ENCODE results near the gene KY.
"Not testable (repeated sequence)": the region's sequence is repeated elsewhere in the genome, so short reads cannot be mapped to it uniquely, and the experiment has no call there.

KY gene

GRCh38 chr3:134598763-134599545 lies 51.9 kb downstream of the KY start:
- DNase-seq = no peak

GRCh38 chr3:134597390-134597970 lies 53.3 kb downstream of the KY start:
- no peak for DNase-seq

- not testable (repeated sequence) for DNase-seq
Observed at GRCh38 chr3:134594986-134595385, 55.8 kb downstream of the KY start.

- no peak for DNase-seq
Observed at GRCh38 chr3:134594331-134594741, 56.5 kb downstream of the KY start.

- no peak for DNase-seq
Observed at GRCh38 chr3:134592806-134593205, 58.0 kb downstream of the KY start.

- no peak for DNase-seq
Observed at GRCh38 chr3:134590766-134591165, 60.1 kb downstream of the KY start.

GRCh38 chr3:134579141-134579665 lies 71.6 kb downstream of the KY start:
- no peak for DNase-seq

GRCh38 chr3:134576831-134577230 lies 74.0 kb downstream of the KY start:
- no peak for DNase-seq

- DNase-seq = no peak
Observed at GRCh38 chr3:134576426-134576825, 74.4 kb downstream of the KY start.

GRCh38 chr3:134569899-134570298 lies 80.9 kb downstream of the KY start:
- not testable (repeated sequence) for DNase-seq

- DNase-seq = no peak
Observed at GRCh38 chr3:134568790-134569189, 82.0 kb downstream of the KY start.

- no peak for DNase-seq
Observed at GRCh38 chr3:134567605-134568004, 83.2 kb downstream of the KY start.

- no peak for DNase-seq
Observed at GRCh38 chr3:134564991-134565390, 85.8 kb downstream of the KY start.

GRCh38 chr3:134563601-134564000 lies 87.2 kb downstream of the KY start:
- DNase-seq = no peak

- no peak for DNase-seq
Observed at GRCh38 chr3:134562055-134562454, 88.8 kb downstream of the KY start.

- no peak for DNase-seq
Observed at GRCh38 chr3:134559591-134559990, 91.2 kb downstream of the KY start.

All from stimulated activated CD4-positive, alpha-beta T cell treated with anti-CD3 and anti-CD28 coated beads, Interleukin-1b, Interleukin-23, amount 100 ng/mL, for 48 hours (primary cell).